Activated T-cell treated with anti-CD3 and anti-CD28 coated beads, Interleukin-2, amount 50 U/mL, for 48 hours (primary cell): ENCODE data around the gene P4HB.
A peak's percentile ranks its signal among the peaks of the same experiment; 100 is the strongest.

Experiments
- DNase-seq, 2 experiments: peaks; one replicate each; pipeline ENCODE4 v3.0.0-alpha.2; 2020

P4HB gene

DNA sequence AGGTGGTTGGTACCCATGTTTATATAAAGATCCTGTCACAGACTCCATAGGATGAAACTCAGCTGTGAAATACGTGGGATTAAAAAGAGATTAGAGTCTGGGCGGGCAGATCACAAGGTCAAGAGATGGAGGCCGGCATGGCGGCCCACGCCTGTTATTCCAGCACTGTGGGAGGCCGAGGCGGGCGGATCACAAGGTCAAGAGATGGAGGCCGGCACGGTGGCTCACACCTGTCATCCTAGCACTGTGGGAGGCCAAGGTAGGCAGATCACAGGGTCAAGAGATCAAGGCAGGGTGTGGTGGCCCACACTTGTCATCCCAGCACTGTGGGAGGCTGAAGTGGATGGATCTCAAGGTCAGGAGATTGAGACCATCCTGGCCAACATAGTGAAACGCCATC, 35.1 kb upstream of the P4HB start:
- DNase-seq = no peak

GRCh38 chr17:81891303-81891552, 30.9 kb upstream of the P4HB start:
- DNase-seq = no peak

DNA sequence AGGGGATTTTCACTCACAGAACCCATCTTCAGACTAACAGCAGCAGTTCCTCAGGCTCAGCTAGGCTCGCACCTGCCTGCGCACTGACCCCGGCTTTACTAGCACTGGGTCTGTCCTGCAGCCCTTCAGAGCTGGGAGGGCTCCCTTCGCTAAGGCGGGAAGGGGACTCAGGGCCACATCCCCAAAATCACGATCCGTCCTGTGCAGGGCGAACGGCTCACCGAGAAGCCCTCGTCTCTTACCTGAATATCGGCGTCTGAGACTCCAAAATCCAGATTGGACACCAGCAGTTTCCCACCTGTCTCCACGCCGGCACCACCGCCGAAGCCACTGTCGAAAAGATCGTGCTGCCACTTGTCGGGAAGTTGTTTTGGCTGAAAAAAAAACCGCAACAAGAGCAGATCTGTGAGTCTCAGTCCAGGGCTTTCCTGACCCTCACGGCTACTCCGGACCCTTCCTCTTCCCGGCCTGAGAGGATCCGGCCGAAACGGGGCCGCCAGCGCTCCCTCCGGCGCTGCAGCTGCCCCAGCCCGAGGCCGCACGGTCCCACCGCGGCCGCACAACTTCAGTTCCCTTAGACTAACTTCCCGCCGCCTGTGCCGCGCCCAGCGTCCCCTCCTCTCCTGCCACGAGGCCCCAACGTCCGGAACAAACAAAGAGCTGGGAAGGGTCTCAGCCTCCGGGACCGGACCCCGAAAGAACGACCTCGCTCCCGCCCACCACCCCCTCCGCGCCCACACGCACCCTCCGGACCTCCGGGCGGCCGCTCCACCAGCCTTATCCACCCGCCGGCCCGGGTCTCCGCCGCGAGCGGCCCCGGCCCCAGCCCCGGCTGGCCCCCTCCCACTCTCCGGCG, 30.3 kb upstream of the P4HB start:
- DNase-seq = peak; percentile 43 to 49

- no peak for DNase-seq
Measured at GRCh38 chr17:81889602-81890001, 29.3 kb upstream of the P4HB start.

- DNase-seq = no peak
Measured at GRCh38 chr17:81888988-81889595, 28.8 kb upstream of the P4HB start.

- DNase-seq = no peak
Measured at GRCh38 chr17:81888105-81888987, 28.0 kb upstream of the P4HB start.

DNA sequence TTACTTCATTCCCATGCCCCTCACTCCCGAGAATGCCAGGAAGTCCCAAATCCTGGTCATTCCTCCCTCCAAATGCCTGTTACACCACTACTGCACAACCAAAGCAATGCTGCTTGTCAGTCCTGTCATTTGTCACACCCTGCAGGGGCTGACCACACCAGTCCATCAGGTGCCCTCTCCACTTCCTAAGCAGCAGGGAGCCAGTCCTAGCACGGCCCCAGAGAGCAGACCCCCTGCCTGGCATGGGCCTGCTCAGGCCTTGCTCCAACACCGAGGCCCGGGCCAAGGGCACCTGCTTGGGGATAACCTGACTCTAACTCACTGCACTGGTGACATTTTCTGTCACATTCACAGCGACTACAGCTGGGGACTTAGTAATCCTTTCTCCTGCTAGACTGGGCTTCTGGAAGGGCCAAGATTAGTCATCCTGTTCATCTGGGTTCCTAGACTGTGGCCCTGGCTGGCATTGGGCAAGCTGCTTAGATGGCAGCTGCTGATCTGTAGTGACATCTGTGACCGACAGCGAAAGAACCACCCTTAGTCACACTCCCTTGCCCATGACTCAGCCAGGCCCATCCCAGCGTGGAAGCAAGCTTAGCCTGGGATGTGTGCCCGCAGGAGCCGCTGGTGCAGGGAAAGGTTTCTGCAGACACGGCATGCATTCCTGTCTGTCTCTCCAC, 25.7 kb upstream of the P4HB start:
- no peak for DNase-seq

DNA sequence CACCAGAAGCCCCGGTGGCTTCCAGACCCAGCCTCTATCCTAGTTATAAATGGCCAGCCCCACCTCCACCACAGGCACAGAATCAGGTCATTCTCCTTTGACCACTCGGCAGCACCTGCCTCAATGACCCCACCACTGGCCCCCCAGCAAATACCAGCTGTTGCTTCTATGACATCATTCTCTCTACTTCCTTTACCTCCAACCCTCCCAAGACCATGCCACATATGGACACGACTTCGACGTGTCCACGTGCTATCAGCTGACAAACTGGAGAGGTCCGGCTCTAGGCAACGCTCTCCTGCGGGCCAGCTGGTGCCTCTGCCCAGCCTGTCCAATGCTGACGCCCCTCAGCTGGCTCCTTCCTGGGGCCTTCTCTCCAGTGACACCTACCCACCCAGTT, 25.1 kb upstream of the P4HB start:
- DNase-seq = no peak

DNA sequence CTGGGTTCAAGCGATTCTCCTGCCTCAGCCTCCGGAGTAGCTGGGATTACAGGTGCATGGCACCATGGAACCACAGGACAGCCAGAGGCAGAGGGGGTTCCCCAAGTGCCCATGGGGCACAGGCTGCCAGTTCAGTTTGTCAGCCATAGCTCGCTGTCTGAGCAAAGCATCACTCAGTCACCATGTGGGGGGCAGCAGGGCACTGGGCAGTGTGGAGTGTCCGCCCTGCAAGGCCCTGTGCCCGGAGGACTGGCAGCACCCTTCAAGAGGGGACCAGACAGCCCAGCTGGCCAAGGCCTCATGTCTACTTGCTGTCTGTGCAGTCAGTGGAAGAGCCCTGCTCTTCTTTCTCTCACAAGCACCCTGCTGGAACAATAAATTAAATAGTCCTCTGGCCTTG, 24.6 kb upstream of the P4HB start:
- no peak for DNase-seq

GRCh38 chr17:81884520-81884919, 24.2 kb upstream of the P4HB start:
- no peak for DNase-seq

DNA sequence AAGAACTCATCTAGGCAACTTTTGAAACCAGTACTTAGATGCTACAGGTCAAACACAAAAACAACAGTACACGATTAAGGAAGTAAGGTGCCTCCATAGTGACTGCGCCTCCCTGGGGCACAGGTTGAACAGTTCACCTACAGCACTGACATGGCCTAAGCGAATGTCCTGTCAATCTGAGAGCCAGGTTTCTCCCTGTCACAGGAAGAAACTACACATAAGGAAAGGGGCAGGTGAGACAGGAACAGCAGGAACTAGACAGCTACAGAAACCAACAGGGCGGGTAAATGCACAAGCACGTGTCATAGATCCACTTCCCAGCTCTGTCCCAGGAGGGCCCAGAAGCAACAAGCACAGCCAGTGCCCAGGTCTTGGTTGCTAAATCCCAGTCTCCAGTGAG, 18.8 kb upstream of the P4HB start:
- DNase-seq = no peak

DNA sequence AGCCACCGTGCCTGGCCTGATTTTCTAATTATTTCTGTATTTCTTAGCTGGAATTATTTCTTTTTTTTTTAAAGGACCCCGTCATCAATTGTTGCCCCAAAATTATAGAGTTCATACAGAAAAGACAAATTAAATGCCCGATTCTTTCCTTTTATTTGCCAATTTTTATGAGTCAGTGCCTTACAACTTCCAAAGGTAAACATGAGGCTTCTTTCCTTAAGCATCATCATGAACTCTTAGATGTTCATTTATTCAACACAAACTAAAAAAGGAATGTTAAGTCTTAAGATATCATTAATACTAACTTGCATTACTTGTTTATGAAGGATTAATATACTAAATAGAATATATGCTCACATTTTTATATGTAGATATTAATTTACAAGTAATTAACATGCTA, 18.0 kb upstream of the P4HB start:
- DNase-seq = no peak

DNA sequence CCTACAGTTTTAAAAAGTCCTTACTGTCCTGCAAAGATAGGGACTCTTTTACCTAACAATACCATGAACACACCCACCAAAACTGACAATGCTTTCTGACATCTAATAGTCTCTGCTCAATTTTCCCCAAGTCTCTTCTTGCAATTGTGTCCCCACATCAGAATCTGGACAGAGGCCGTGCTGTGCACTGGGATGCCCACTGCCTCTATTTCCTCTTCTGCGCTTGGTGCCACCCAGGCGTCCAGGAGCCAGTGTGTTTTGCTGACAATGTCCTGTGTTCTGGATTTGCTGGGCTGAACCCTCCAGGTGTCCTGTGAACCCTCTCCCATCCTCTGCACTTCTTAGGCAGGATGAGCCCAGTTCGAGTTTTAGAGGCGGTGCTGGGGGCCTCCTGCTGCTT, 17.2 kb upstream of the P4HB start:
- no peak for DNase-seq

GRCh38 chr17:81871387-81872230, 11.3 kb upstream of the P4HB start:
- peak; percentile 96 for DNase-seq

- DNase-seq = no peak
Measured at GRCh38 chr17:81870981-81871386, 10.6 kb upstream of the P4HB start, which contains the start of gene ARHGDIA. Gene ARHGDIA, minus strand, starts transcription at chr17:81871337. Its CDS starts 1,407 bp downstream, at chr17:81869930.

- DNase-seq = peak; percentile 70 to 72
Measured at GRCh38 chr17:81870131-81870980, 10.0 kb upstream of the P4HB start.

DNA sequence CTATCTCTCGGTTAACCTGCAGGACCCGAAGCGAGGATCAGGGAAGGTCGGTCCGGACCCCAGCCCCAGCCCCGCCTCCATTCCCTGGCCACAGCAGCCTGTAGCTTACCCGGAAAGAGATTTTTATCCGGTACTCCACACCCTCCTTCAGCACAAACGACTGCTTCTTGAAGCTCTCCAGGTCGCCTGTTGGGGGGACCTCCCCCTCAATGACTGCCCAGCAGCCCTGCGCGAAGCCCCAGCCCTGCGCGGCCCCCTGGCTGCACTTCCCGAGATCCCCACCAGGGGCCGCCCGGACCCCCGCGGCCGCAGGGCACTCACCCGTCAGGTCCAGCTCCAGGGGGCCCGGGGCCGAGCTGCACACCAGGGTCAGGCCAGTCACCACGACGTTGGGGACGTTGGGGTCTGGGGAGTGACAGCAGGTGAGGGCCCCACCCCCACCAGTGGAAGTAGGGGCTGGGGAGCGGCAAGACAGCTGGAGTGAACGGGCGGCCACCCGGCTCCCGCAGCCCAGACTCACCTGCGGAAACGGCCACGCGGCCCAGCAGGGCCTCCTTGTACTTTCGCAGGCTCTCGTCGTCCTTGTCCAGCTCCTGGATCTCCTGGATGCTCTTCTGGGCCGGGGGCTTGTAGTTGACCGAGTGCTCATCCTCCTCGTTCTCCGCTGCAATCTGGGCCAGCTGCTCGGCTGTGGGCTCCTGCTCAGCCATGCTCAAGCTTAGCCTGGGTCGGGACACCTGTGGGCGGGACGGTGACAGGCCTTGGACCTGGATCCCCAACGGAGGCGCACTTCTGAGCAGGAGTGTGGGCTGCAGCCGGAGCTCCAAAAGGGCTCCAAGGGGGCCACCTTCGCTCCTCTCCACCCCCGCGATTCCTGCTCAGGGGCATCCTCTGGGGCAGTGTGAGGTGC, 9.1 kb upstream of the P4HB start:
- DNase-seq = peak; percentile 75 to 77

- DNase-seq = no peak
Measured at GRCh38 chr17:81868674-81869220, 8.4 kb upstream of the P4HB start.

DNA sequence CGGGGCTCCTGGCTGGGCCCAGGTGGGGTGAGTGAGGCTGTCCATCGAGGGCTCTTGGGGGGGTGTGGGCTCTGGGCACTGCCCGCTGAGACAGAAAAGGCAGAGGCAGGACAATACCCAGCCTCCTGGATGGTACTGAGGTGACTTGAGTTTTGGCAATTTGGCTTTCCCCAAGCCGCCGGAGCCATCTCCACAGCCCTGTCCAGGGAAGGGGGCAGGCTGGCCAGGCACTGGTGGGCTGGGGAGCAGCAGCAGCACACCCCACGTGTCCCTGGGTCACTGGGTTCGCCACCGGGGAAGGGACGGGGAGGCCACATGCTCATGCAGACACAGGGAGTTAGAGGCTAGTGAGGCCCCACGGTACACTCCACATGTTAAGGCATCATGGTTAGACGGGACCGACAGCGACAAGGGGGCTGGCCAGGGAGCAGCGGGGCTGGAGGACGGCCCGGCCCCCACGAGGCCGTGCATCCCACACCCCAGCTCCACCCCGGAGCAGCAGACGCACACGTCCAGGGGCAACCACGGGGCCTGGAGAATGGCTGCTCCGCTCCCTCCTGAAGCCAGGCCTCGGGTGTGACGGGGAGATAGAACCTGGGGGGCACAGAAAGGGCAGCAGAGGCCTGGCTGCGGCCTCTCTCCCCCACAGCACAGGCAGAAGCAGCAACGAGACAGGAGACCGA, 7.8 kb upstream of the P4HB start:
- no peak for DNase-seq
